ENCODE data around the gene TMIGD3. TPM values are rescaled to one million over a fixed set of nuclear protein-coding genes. Genes with fewer than 3 reads are reported as not detected.

Gene TMIGD3
- total RNA-seq, 6 experiments from 2014 or later, result 2.4 to 9.7 (median 5.8) TPM

DNA sequence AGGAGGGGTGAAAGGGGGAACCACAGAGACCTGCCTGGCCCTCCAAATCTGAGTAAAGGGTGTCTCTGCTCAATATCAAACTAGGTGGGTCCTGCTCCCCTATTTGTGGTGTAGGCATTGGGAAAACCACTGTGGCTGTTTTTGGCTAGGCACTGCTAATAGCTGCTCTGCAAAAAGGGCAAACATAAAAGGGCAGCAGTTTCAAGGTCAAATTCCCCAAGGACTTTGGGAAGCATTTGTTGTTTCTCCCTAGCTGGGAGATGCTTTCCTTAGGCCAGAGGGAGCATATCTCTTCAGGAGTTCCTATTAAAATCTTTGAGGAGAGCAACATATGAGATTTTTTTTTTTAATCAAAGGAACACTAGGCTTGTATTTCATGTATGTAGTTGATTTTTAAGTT, 27.2 kb downstream of the TMIGD3 start:
- intact Hi-C loops (cut with DNase I), result no loop called here
- ATAC-seq (no peak), DNase-seq (no peak)
- no peaks in the 10 kb centered on the region for H3K27me3 ChIP-seq
- H3K4me1 ChIP-seq, result no peaks in the 10 kb centered on the region
- H3K9me3 ChIP-seq, result no peaks in the 10 kb centered on the region
- H3K36me3 ChIP-seq, result peaks cover 0 to 2% (median 0%) of the 10 kb centered on the region in 4 donors
- H3K27ac ChIP-seq, result peak overlapping the region in 1 of 3 donors; percentile 24
- TF ChIP-seq POLR2A (IDR thresholded peaks at IDR 0.05), result no peak
- TF ChIP-seq, protein P1, sequence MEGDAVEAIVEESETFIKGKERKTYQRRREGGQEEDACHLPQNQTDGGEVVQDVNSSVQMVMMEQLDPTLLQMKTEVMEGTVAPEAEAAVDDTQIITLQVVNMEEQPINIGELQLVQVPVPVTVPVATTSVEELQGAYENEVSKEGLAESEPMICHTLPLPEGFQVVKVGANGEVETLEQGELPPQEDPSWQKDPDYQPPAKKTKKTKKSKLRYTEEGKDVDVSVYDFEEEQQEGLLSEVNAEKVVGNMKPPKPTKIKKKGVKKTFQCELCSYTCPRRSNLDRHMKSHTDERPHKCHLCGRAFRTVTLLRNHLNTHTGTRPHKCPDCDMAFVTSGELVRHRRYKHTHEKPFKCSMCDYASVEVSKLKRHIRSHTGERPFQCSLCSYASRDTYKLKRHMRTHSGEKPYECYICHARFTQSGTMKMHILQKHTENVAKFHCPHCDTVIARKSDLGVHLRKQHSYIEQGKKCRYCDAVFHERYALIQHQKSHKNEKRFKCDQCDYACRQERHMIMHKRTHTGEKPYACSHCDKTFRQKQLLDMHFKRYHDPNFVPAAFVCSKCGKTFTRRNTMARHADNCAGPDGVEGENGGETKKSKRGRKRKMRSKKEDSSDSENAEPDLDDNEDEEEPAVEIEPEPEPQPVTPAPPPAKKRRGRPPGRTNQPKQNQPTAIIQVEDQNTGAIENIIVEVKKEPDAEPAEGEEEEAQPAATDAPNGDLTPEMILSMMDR (IDR thresholded peaks at IDR 0.05), result no peak
- no peak overlapping the region for H3K4me3 ChIP-seq

DNA sequence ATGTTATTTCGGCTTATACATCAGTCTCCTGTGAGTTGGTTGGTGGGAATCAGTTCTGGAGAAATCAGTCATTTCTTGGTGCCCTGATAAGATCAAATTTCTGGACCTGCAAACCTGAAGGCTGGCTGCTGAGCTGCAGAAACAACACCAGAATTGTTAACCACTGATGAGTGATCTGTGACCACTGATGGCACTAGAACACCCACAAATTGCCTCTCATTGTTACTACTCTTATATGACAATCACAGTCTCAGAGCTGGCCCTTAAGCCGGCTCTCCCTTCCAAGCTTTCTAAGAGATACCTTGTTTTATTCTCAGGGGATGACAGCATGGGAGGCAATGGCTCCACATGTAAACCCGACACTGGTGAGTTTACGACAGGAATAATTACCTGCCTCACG, 27.7 kb downstream of the TMIGD3 start:
- no peaks in the 10 kb centered on the region for H3K27me3 ChIP-seq
- intact Hi-C loops (cut with DNase I), result no loop called here
- H3K27ac ChIP-seq, result no peak overlapping the region
- ATAC-seq (peak in 1 of 4 donors; percentile 19), DNase-seq (no peak)
- H3K4me1 ChIP-seq, result no peaks in the 10 kb centered on the region
- H3K36me3 ChIP-seq, result peaks cover 0 to 2% (median 0%) of the 10 kb centered on the region in 4 donors
- peak overlapping the region in 1 of 3 donors; percentile 3 for H3K4me3 ChIP-seq
- no peaks in the 10 kb centered on the region for H3K9me3 ChIP-seq
- TF ChIP-seq POLR2A (IDR thresholded peaks at IDR 0.05), result no peak
- TF ChIP-seq, protein P1 (IDR thresholded peaks at IDR 0.05), result no peak
- 77% methylated on average over 4 of the region's 5 CpGs for WGBS (ENCODE audit: insufficient coverage, low coverage, low lambda C conversion rate, missing lambda C conversion rate)

DNA sequence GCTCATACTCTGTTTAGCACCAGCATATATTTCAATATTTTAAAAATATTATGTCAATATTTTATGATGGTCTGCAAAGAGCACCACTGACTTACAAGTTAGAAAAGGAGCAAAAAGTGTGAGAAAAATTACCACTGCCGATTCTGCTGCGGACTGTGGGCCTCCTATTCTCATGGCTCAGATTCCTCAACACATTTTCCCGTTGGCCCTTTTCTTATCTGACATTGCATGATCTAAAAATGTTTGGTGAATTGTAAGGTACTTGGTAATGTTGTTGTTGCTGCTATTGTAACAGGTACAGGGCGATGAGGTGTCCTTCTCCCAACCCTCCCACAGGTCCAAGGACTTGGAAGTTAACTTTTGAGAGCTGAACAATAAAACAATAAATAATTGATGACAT, 28.9 kb downstream of the TMIGD3 start:
- peak overlapping the region in 1 of 3 donors; percentile 28 for H3K4me3 ChIP-seq
- H3K27ac ChIP-seq, result peak overlapping the region in 2 of 3 donors; percentile 42 to 59

DNA sequence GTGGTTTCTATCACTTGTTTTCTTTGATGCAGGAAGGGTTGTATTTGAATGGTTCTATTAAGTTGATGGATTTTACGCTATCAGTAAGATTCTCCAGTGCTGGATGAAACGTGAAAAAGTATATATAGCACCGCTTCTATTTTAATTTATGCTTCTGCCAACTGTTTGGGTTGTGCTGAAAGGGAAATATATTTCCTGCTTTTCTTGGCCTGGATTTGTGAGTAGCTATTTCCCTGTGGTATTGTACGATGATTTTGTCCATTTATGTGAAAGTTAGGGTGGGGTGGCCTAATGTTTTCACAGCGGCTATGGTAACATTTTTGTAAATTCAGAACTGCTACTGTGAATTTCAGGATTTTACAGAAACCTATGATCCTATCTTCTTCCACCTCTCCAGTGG, 29.3 kb downstream of the TMIGD3 start:
- Histone ChIP-seq H3K9me3 (no peaks in the 10 kb centered on the region), H3K4me1 (no peaks in the 10 kb centered on the region), H3K27ac (peak overlapping the region; percentile 30 to 59 (median 42)), H3K27me3 (no peaks in the 10 kb centered on the region), H3K4me3 (peak overlapping the region in 2 of 3 donors; percentile 5 to 28), H3K36me3 (peaks cover 0 to 14% (median under 1%) of the 10 kb centered on the region in 4 donors)
- no peak for DNase-seq
- TF ChIP-seq, protein P1 (IDR thresholded peaks at IDR 0.05), result no peak
- no peak for TF ChIP-seq POLR2A (IDR thresholded peaks at IDR 0.05)
- intact Hi-C loops (cut with DNase I), result no loop called here
- WGBS (ENCODE audit: insufficient coverage, low coverage, low lambda C conversion rate, missing lambda C conversion rate), result 51% methylated on average over 5 of the region's 5 CpGs
- no peak for ATAC-seq

More for the DNA sequence above, 28.9 kb downstream of the TMIGD3 start:
- Histone ChIP-seq H3K27me3 (no peaks in the 10 kb centered on the region), H3K36me3 (peaks cover 0 to 10% (median under 1%) of the 10 kb centered on the region in 4 donors), H3K9me3 (no peaks in the 10 kb centered on the region), H3K4me1 (no peaks in the 10 kb centered on the region)
- intact Hi-C loops (cut with DNase I), result no loop called here
- 74% methylated on average over 4 of the region's 4 CpGs for WGBS (ENCODE audit: insufficient coverage, low coverage, low lambda C conversion rate, missing lambda C conversion rate)
- TF ChIP-seq, protein P1 (IDR thresholded peaks at IDR 0.05), result no peak
- TF ChIP-seq POLR2A (IDR thresholded peaks at IDR 0.05), result no peak
- DNase-seq (no peak), ATAC-seq (no peak)

DNA sequence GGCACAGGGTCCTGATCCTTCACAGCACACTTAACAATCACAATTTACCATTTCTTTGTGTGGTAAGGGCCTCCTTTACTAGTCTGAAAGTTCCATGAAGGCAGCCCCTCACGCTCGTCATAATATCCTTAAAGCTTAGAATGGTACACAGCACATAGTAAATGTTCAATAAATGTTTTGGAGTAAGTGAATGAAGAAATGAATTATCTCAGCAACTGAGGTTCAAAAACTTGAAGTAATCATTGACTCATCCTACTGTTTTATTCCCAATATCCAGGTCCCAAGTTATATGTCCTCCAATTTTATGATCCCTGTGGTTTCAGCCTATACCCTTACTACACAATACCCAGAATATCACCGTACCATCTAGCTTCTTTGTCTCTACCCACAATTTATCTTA, 31.9 kb downstream of the TMIGD3 start:
- H3K27me3 ChIP-seq, result no peaks in the 10 kb centered on the region
- ATAC-seq (no peak), DNase-seq (no peak)
- WGBS (ENCODE audit: insufficient coverage, low coverage, low lambda C conversion rate, missing lambda C conversion rate), result 77% methylated on average over 3 of the region's 3 CpGs
- TF ChIP-seq POLR2A (IDR thresholded peaks at IDR 0.05), result no peak
- TF ChIP-seq, protein P1 (IDR thresholded peaks at IDR 0.05), result no peak
- H3K27ac ChIP-seq, result peak overlapping the region in 1 of 3 donors; percentile 44
- H3K4me3 ChIP-seq, result no peak overlapping the region
- H3K4me1 ChIP-seq, result no peaks in the 10 kb centered on the region
- intact Hi-C loops (cut with DNase I), result no loop called here
- no peaks in the 10 kb centered on the region for H3K9me3 ChIP-seq
- peaks cover 0 to 26% (median under 1%) of the 10 kb centered on the region in 4 donors for H3K36me3 ChIP-seq

Data from right lobe of liver (tissue), 6 donors.